PC-9 (cell line): ENCODE data around the gene NIP7. TPM values are rescaled to one million over a fixed set of nuclear protein-coding genes. Genes with fewer than 3 reads are reported as not detected.

ENCODE experiments used
- BruUV-seq: library from RNA; stranded (reverse); fragments of 400-500 nt; replicated peaks from 2 replicates; lab custom pipeline; 2021; lab: Mats Ljungman, UMichigan
- CTCF ChIA-PET: fragments of 300-600 bp; sonication (Branson Sonifier 250); formaldehyde crosslinking; loops from one replicate; lab custom pipeline; 2022; ENCODE audit warnings: antibody characterized with exemption; lab: Charles Lee
- POLR2A ChIA-PET: fragments of 300-600 bp; sonication (Branson Sonifier 250); formaldehyde crosslinking; loops from one replicate; lab custom pipeline; 2022; ENCODE audit warnings: antibody characterized with exemption; ENCODE audit not compliant: unreplicated experiment; lab: Charles Lee
- DNase-seq, 2 experiments: peaks; one replicate each; pipeline versions ENCODE4 v3.0.0 to v3.0.0-alpha.2; 2015 to 2022; ENCODE audit warnings: mixed read lengths in 1 of 2
- H2AFZ ChIP-seq: fragments of 200-600 bp; sonication (generic); 2 replicates; pipeline ENCODE4 v1.8.1; 2017; ENCODE audit warnings: antibody characterized with exemption
- H3F3A ChIP-seq: fragments of 200-600 bp; sonication (generic); 2 replicates; pipeline ENCODE4 v1.8.1; 2017; ENCODE audit warnings: antibody characterized with exemption, mild to moderate bottlenecking, low read depth; ENCODE audit not compliant: insufficient read depth
- H3K27ac ChIP-seq: fragments of 200-600 bp; sonication (generic); 2 replicates; pipeline ENCODE4 v1.6.1; 2016; ENCODE audit warnings: mixed run types
- H3K27me3 ChIP-seq: fragments of 200-600 bp; sonication (generic); 2 replicates; pipeline ENCODE4 v1.6.1; 2016; ENCODE audit warnings: low read depth, mixed run types; ENCODE audit not compliant: insufficient read depth
- H3K36me3 ChIP-seq: fragments of 200-600 bp; sonication (generic); 2 replicates; pipeline ENCODE4 v1.6.1; 2016; ENCODE audit warnings: low read depth, mixed run types
- H3K4me1 ChIP-seq: fragments of 200-600 bp; sonication (generic); replicated peaks from 2 replicates; pipeline ENCODE4 v1.6.1; 2016; ENCODE audit warnings: mixed run types; ENCODE audit not compliant: insufficient read depth
- H3K4me2 ChIP-seq: fragments of 200-600 bp; sonication (generic); 2 replicates; pipeline ENCODE4 v1.6.1; 2017; ENCODE audit warnings: mixed run types
- H3K4me3 ChIP-seq: fragments of 200-600 bp; sonication (generic); 2 replicates; pipeline ENCODE4 v1.6.1; 2016; ENCODE audit warnings: mixed run types
- H3K79me2 ChIP-seq: fragments of 200-600 bp; sonication (generic); 2 replicates; pipeline ENCODE4 v1.6.1; 2017; ENCODE audit warnings: low read depth, mixed run types
- H3K9me2 ChIP-seq: fragments of 200-600 bp; sonication (generic); 2 replicates; pipeline ENCODE4 v1.8.1; 2017; ENCODE audit warnings: mild to moderate bottlenecking; ENCODE audit not compliant: insufficient read depth
- H3K9me3 ChIP-seq: fragments of 200-600 bp; sonication (generic); 2 replicates; pipeline ENCODE4 v1.8.1; 2016; ENCODE audit warnings: low read depth; ENCODE audit not compliant: insufficient read depth
- H4K20me1 ChIP-seq: fragments of 200-600 bp; sonication (generic); 2 replicates; pipeline ENCODE4 v1.8.1; 2017; ENCODE audit not compliant: insufficient read depth
- CTCF ChIP-seq: fragments of 200-600 bp; sonication (generic); conservative IDR thresholded peaks from 2 replicates; pipeline ENCODE4 v1.6.1; 2017; ENCODE audit warnings: mixed run types, antibody characterized with exemption, mild to moderate bottlenecking, moderate library complexity
- EZH2 ChIP-seq: fragments of 200-600 bp; sonication (generic); IDR thresholded peaks from 2 replicates; pipeline ENCODE4 v1.8.0; 2017; ENCODE audit warnings: antibody characterized with exemption, low read depth
- intact Hi-C: fragments of 100-400 bp; cut with micrococcal nuclease; formaldehyde crosslinking; loops from one replicate; pipeline ENCODE4 v1.10.0; 2022; ENCODE audit not compliant: unreplicated experiment
- total RNA-seq: library from RNA; stranded (reverse); gene quantifications from 2 replicates; pipeline ENCODE4 v1.2.3, GENCODE V29; 2021

NIP7 gene
- total RNA-seq, 1 experiment from 2014 or later = 23.6 TPM

- H3F3A ChIP-seq = peaks cover 17% of the 10 kb centered on the region; the same call in 1 of the 2 replicates
- H3K4me3 ChIP-seq = no peak overlapping the region
- POLR2A ChIA-PET = no interaction called here
- no peak overlapping the region for H3K27ac ChIP-seq
- TF ChIP-seq CTCF = no peak
- TF ChIP-seq EZH2 = no peak
- H2AFZ ChIP-seq = no peak overlapping the region
- BruUV-seq = no TSS peak
- H3K9me3 ChIP-seq = no peaks in the 10 kb centered on the region
- no peaks in the 10 kb centered on the region for H3K27me3 ChIP-seq
- CTCF ChIA-PET = no interaction called here
- H3K9me2 ChIP-seq = no peaks in the 10 kb centered on the region
- intact Hi-C loops = no loop called here
- H3K4me1 ChIP-seq = peaks cover 1% of the 10 kb centered on the region
- peaks cover 3% of the 10 kb centered on the region; the same call in 1 of the 2 replicates for H4K20me1 ChIP-seq
- peaks cover 8% of the 10 kb centered on the region for H3K79me2 ChIP-seq
- H3K4me2 ChIP-seq = no peak overlapping the region
- no peaks in the 10 kb centered on the region for H3K36me3 ChIP-seq
- peak in 1 of 2 experiments; percentile 12 for DNase-seq
Measured at GRCh38 chr16:69307091-69307490, 32.5 kb upstream of the NIP7 start.

- no TSS peak for BruUV-seq
- CTCF ChIA-PET = no interaction called here
- Histone ChIP-seq H3K27ac (no peak overlapping the region), H3K4me1 (peaks cover 8% of the 10 kb centered on the region), H3F3A (peaks cover 19% of the 10 kb centered on the region; the same call in 1 of the 2 replicates), H4K20me1 (peaks cover 9% of the 10 kb centered on the region; the same call in 1 of the 2 replicates), H3K36me3 (no peaks in the 10 kb centered on the region), H3K9me3 (no peaks in the 10 kb centered on the region), H2AFZ (no peak overlapping the region), H3K4me3 (no peak overlapping the region), H3K9me2 (no peaks in the 10 kb centered on the region), H3K27me3 (no peaks in the 10 kb centered on the region), H3K4me2 (no peak overlapping the region), H3K79me2 (peaks cover 16% of the 10 kb centered on the region)
- TF ChIP-seq CTCF (no peak), EZH2 (no peak)
- POLR2A ChIA-PET = no interaction called here
- intact Hi-C loops = no loop called here
- no peak for DNase-seq
Measured at GRCh38 chr16:69307856-69308255, 31.7 kb upstream of the NIP7 start.

GRCh38 chr16:69309316-69309715 is 30.3 kb upstream of the NIP7 start:
- H3K27ac ChIP-seq = no peak overlapping the region
- no peak overlapping the region for H2AFZ ChIP-seq
- H3K9me3 ChIP-seq = no peaks in the 10 kb centered on the region
- TF ChIP-seq EZH2 (no peak), CTCF (no peak)
- no peak overlapping the region for H3K4me3 ChIP-seq
- no peaks in the 10 kb centered on the region for H3K27me3 ChIP-seq
- peaks cover 16% of the 10 kb centered on the region for H4K20me1 ChIP-seq
- no TSS peak for BruUV-seq
- peaks cover 4% of the 10 kb centered on the region; the same call in 1 of the 2 replicates for H3K36me3 ChIP-seq
- ChIA-PET CTCF (no interaction called here), POLR2A (no interaction called here)
- no peak overlapping the region for H3K4me2 ChIP-seq
- H3K4me1 ChIP-seq = peaks cover 8% of the 10 kb centered on the region
- DNase-seq = no peak
- H3K9me2 ChIP-seq = no peaks in the 10 kb centered on the region
- intact Hi-C loops = no loop called here
- peaks cover 24% of the 10 kb centered on the region; the same call in 1 of the 2 replicates for H3F3A ChIP-seq
- H3K79me2 ChIP-seq = peaks cover 29% of the 10 kb centered on the region
